Astrocyte (in vitro differentiated cells and primary cell): ENCODE measurements around the gene ITFG1. TPM values are rescaled to one million over a fixed set of nuclear protein-coding genes. Genes with fewer than 3 reads are reported as not detected.

Source experiments
- DNase-seq: peaks from one replicate; pipeline ENCODE4 v3.0.0-alpha.2; 2010; ENCODE audit warnings: low read depth
- FAIRE-seq: peaks from 2 replicates; lab custom pipeline; 2011; peaks lifted over from hg19 to GRCh38; lab: Jason Lieb, UNC
- H2AFZ ChIP-seq: 2 replicates; pipeline ENCODE4 v1.6.0; 2012; ENCODE audit warnings: low read depth, low read length, inconsistent platforms
- H3K27ac ChIP-seq: 2 replicates; pipeline ENCODE4 v1.5.1; 2011; ENCODE audit warnings: low read depth, low read length, inconsistent platforms
- H3K27me3 ChIP-seq: 2 replicates; pipeline ENCODE4 v1.6.0; 2011; ENCODE audit warnings: low read length, inconsistent platforms; ENCODE audit not compliant: insufficient read depth
- H3K36me3 ChIP-seq: 2 replicates; pipeline ENCODE4 v1.5.1; 2011; ENCODE audit warnings: low read length, inconsistent platforms; ENCODE audit not compliant: insufficient read depth
- H3K4me1 ChIP-seq: 2 replicates; pipeline ENCODE4 v1.5.1; 2011; ENCODE audit warnings: low read length, inconsistent platforms; ENCODE audit not compliant: insufficient read depth
- H3K4me2 ChIP-seq: 2 replicates; pipeline ENCODE4 v1.6.0; 2012; ENCODE audit warnings: low read length, inconsistent platforms
- H3K4me3 ChIP-seq: 2 replicates; pipeline ENCODE4 v1.5.1; 2011; ENCODE audit warnings: low read depth, mild to moderate bottlenecking, low read length, inconsistent platforms; ENCODE audit not compliant: insufficient read depth
- H3K79me2 ChIP-seq: 2 replicates; pipeline ENCODE4 v1.6.0; 2012; ENCODE audit warnings: mild to moderate bottlenecking, low read length, inconsistent platforms; ENCODE audit not compliant: insufficient read depth
- H3K9ac ChIP-seq: 2 replicates; pipeline ENCODE4 v1.6.0; 2012; ENCODE audit warnings: mild to moderate bottlenecking, low read length, inconsistent platforms
- H3K9me3 ChIP-seq: 2 replicates; pipeline ENCODE4 v1.5.1; 2012; ENCODE audit warnings: low read depth, mild to moderate bottlenecking, low read length, inconsistent platforms; ENCODE audit not compliant: insufficient read depth
- H4K20me1 ChIP-seq: 2 replicates; pipeline ENCODE4 v1.6.0; 2012; ENCODE audit warnings: low read length, inconsistent platforms; ENCODE audit not compliant: insufficient read depth
- H3K27ac Mint-ChIP-seq: one replicate; pipeline ENCODE4 v1.8.0; 2021; ENCODE audit warnings: mild to moderate bottlenecking, mixed read lengths; ENCODE audit not compliant: unreplicated experiment
- H3K27me3 Mint-ChIP-seq: one replicate; pipeline ENCODE4 v1.8.0; 2021; ENCODE audit warnings: low read depth, mixed read lengths; ENCODE audit not compliant: unreplicated experiment
- H3K36me3 Mint-ChIP-seq: one replicate; pipeline ENCODE4 v1.8.0; 2021; ENCODE audit warnings: low read depth, mixed read lengths; ENCODE audit not compliant: unreplicated experiment
- H3K4me1 Mint-ChIP-seq: one replicate; pipeline ENCODE4 v1.8.0; 2021; ENCODE audit warnings: low read depth, mixed read lengths; ENCODE audit not compliant: unreplicated experiment
- H3K4me3 Mint-ChIP-seq: one replicate; pipeline ENCODE4 v1.8.0; 2021; ENCODE audit warnings: mild to moderate bottlenecking, moderate library complexity, mixed read lengths; ENCODE audit not compliant: unreplicated experiment
- H3K9me3 Mint-ChIP-seq: one replicate; pipeline ENCODE4 v1.8.0; 2021; ENCODE audit warnings: mild to moderate bottlenecking, mixed read lengths; ENCODE audit not compliant: unreplicated experiment
- CTCF ChIP-seq: IDR thresholded peaks from 2 replicates; pipeline ENCODE4 v1.5.1; 2011; ENCODE audit warnings: low read depth, mild to moderate bottlenecking, inconsistent platforms, low read length, moderate library complexity; ENCODE audit not compliant: insufficient read depth
- EZH2 ChIP-seq: IDR thresholded peaks from 2 replicates; pipeline ENCODE4 v1.6.1; 2012; ENCODE audit warnings: mild to moderate bottlenecking, low read length, inconsistent platforms; ENCODE audit not compliant: insufficient read depth
- total RNA-seq: library from RNA; stranded (reverse); gene quantifications from 2 replicates; pipeline ENCODE4 v1.2.1, GENCODE V29; 2021

Gene ITFG1
- total RNA-seq, 1 donor from 2014 or later: 52.7 TPM

GRCh38 chr16:47377154-47377553 lies 83.7 kb downstream of the ITFG1 start:
- peaks cover 13% of the 10 kb centered on the region for H3K4me1 ChIP-seq
- H3K4me2 ChIP-seq: peak overlapping the region; percentile 4
- H4K20me1 ChIP-seq: no peaks in the 10 kb centered on the region
- no peaks in the 10 kb centered on the region for H3K27me3 ChIP-seq
- no peak overlapping the region for H3K27ac ChIP-seq
- H3K27me3 Mint-ChIP-seq: no peaks in the 10 kb centered on the region
- peaks cover 6% of the 10 kb centered on the region for H3K36me3 Mint-ChIP-seq
- H3K79me2 ChIP-seq: no peaks in the 10 kb centered on the region
- no peak overlapping the region for H3K4me3 ChIP-seq
- no peaks in the 10 kb centered on the region for H3K36me3 ChIP-seq
- DNase-seq (peak; percentile 60), FAIRE-seq (no peak)
- H3K9me3 Mint-ChIP-seq: no peaks in the 10 kb centered on the region
- no peak for TF ChIP-seq CTCF
- no peak for TF ChIP-seq EZH2
- no peak overlapping the region for H3K4me3 Mint-ChIP-seq
- no peaks in the 10 kb centered on the region for H3K9me3 ChIP-seq
- H3K9ac ChIP-seq: no peak overlapping the region
- no peak overlapping the region for H3K27ac Mint-ChIP-seq
- no peaks in the 10 kb centered on the region for H3K4me1 Mint-ChIP-seq
- no peak overlapping the region for H2AFZ ChIP-seq

GRCh38 chr16:47375423-47375822 lies 85.4 kb downstream of the ITFG1 start:
- no peak overlapping the region for H3K27ac Mint-ChIP-seq
- no peaks in the 10 kb centered on the region for H3K79me2 ChIP-seq
- no peaks in the 10 kb centered on the region for H4K20me1 ChIP-seq
- H3K36me3 ChIP-seq: peaks cover 2% of the 10 kb centered on the region
- no peak overlapping the region for H3K4me3 Mint-ChIP-seq
- no peak overlapping the region for H3K4me2 ChIP-seq
- H3K27me3 ChIP-seq: no peaks in the 10 kb centered on the region
- H3K27me3 Mint-ChIP-seq: no peaks in the 10 kb centered on the region
- no peaks in the 10 kb centered on the region for H3K4me1 Mint-ChIP-seq
- no peak overlapping the region for H3K9ac ChIP-seq
- no peak for TF ChIP-seq CTCF
- TF ChIP-seq EZH2: no peak
- peaks cover 2% of the 10 kb centered on the region for H3K9me3 Mint-ChIP-seq
- no peaks in the 10 kb centered on the region for H3K9me3 ChIP-seq
- FAIRE-seq: no peak
- no peak overlapping the region for H3K4me3 ChIP-seq
- no peak overlapping the region for H3K27ac ChIP-seq
- no peak overlapping the region for H2AFZ ChIP-seq
- DNase-seq: no peak
- H3K36me3 Mint-ChIP-seq: peaks cover 9% of the 10 kb centered on the region
- peaks cover 13% of the 10 kb centered on the region for H3K4me1 ChIP-seq

- Histone ChIP-seq H3K9me3 (no peaks in the 10 kb centered on the region), H3K4me2 (no peak overlapping the region), H3K4me3 (no peak overlapping the region), H2AFZ (no peak overlapping the region), H3K27me3 (no peaks in the 10 kb centered on the region), H3K27ac (peak overlapping the region; percentile 40), H3K4me1 (peaks cover 13% of the 10 kb centered on the region), H3K79me2 (no peaks in the 10 kb centered on the region), H3K9ac (no peak overlapping the region), H3K36me3 (peaks cover 2% of the 10 kb centered on the region), H4K20me1 (no peaks in the 10 kb centered on the region)
- Mint-ChIP-seq H3K4me3 (no peak overlapping the region), H3K4me1 (no peaks in the 10 kb centered on the region), H3K36me3 (peaks cover 9% of the 10 kb centered on the region), H3K27ac (no peak overlapping the region), H3K9me3 (peaks cover 2% of the 10 kb centered on the region), H3K27me3 (no peaks in the 10 kb centered on the region)
- FAIRE-seq (no peak), DNase-seq (peak; percentile 51)
- no peak for TF ChIP-seq EZH2
Observed at GRCh38 chr16:47374629-47375028, 86.2 kb downstream of the ITFG1 start.
